AG04449 (cell line): Measurements from ENCODE around the gene PCBP1.
A peak's percentile ranks its signal among the peaks of the same experiment; 100 is the strongest.

Experiments
- CTCF ChIA-PET: fragments of 350-600 bp; formaldehyde crosslinking; extraction: SDS; loops from one replicate; lab custom pipeline; 2021; ENCODE audit warnings: antibody characterized with exemption; lab: Yijun Ruan, JAX
- POLR2A ChIA-PET: fragments of 400-600, 350-600 bp; formaldehyde crosslinking; extraction: SDS; loops from one replicate; lab custom pipeline; 2020; ENCODE audit warnings: antibody characterized with exemption, inconsistent platforms; lab: Yijun Ruan, JAX
- DNase-seq: peaks from one replicate; pipeline ENCODE4 v3.0.0-alpha.2; 2010; ENCODE audit warnings: low read depth, low spot score
- H3K4me3 ChIP-seq: 2 replicates; pipeline ENCODE4 v1.5.1; 2011; ENCODE audit warnings: low read depth, mild to moderate bottlenecking, control low read depth, low read length
- TF ChIP-seq, protein P1 (sequence below): IDR thresholded peaks from one replicate; pipeline ENCODE4 v1.5.1; 2011; ENCODE audit warnings: mild to moderate bottlenecking, moderate library complexity, low read length, control low read depth, inconsistent platforms; ENCODE audit not compliant: insufficient read depth; ENCODE audit errors: missing control alignments

The PCBP1 gene

GRCh38 chr2:70083344-70084156, 3.7 kb upstream of the PCBP1 start:
- ChIA-PET POLR2A (interaction anchor here (1.1 kb wide), 1 partner anchor 21 kb away, joined by 3 read pairs; no protein-coding TSS in a partner anchor), CTCF (interaction anchor here (1.2 to 6.9 kb wide), 6 partner anchors 11 to 170 kb away, joined by 3 to 50 read pairs (median 11); partner anchors contain the start of gene MXD1)
- no peak overlapping the region for H3K4me3 ChIP-seq
- TF ChIP-seq, protein P1, sequence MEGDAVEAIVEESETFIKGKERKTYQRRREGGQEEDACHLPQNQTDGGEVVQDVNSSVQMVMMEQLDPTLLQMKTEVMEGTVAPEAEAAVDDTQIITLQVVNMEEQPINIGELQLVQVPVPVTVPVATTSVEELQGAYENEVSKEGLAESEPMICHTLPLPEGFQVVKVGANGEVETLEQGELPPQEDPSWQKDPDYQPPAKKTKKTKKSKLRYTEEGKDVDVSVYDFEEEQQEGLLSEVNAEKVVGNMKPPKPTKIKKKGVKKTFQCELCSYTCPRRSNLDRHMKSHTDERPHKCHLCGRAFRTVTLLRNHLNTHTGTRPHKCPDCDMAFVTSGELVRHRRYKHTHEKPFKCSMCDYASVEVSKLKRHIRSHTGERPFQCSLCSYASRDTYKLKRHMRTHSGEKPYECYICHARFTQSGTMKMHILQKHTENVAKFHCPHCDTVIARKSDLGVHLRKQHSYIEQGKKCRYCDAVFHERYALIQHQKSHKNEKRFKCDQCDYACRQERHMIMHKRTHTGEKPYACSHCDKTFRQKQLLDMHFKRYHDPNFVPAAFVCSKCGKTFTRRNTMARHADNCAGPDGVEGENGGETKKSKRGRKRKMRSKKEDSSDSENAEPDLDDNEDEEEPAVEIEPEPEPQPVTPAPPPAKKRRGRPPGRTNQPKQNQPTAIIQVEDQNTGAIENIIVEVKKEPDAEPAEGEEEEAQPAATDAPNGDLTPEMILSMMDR, result no peak
- DNase-seq, result no peak

- POLR2A ChIA-PET, result interaction anchor here (1.3 to 1.7 kb wide), 3 partner anchors 51 to 171 kb away, joined by 4 to 8 read pairs (median 6); partner anchors contain the start of gene MXD1
- no peak overlapping the region for H3K4me3 ChIP-seq
- CTCF ChIA-PET, result interaction anchor here (1.0 to 6.9 kb wide), 6 partner anchors 9 to 172 kb away, joined by 3 to 50 read pairs (median 10); partner anchors contain the start of gene MXD1
- DNase-seq, result no peak
- TF ChIP-seq, protein P1, result no peak
These were observed 2.1 kb upstream of the PCBP1 start for GRCh38 chr2:70084973-70085710.

- ChIA-PET POLR2A (interaction anchor here (1.3 to 1.7 kb wide), 3 partner anchors 50 to 172 kb away, joined by 4 to 8 read pairs (median 6); partner anchors contain the start of gene MXD1), CTCF (interaction anchor here (1.0 to 6.9 kb wide), 6 partner anchors 10 to 173 kb away, joined by 3 to 50 read pairs (median 10); partner anchors contain the start of gene MXD1)
These were observed 1.5 kb upstream of the PCBP1 start for GRCh38 chr2:70085711-70086277.

DNA sequence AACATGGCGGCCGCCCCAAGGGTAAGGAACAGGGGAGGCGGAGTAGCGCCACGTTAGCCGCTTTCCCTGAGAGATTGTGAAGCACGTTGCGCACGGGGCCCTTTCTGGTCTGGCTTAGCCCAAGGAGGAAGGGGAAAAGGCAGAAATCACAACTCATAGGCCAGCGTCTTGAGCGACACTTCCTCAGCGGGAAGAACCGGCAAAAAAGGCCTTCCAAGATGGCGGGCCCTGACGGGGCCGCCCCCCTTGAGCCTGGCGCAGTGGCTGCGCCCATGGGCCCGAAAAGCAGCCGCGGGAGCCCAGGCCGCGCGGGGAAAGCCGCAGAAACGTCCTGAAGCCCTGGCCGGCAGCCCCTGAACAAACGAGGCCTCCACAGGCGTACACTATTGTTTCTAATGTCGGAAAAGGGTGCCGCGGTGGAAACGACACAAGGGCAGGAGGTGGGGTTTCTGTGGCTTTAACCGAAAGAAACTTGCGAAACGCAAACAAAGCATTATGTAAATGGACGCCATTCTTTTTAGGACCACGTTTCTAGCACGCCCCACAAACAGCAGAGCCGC, 919 bp upstream of the PCBP1 start:
- peak; percentile 34 for DNase-seq
- POLR2A ChIA-PET, result interaction anchor here (0.6 to 1.5 kb wide), 6 partner anchors 36 to 175 kb away, joined by 3 to 8 read pairs (median 4); partner anchors contain the start of gene MXD1
- CTCF ChIA-PET, result interaction anchor here (1.0 to 6.9 kb wide), 6 partner anchors 10 to 173 kb away, joined by 3 to 50 read pairs (median 12); partner anchors contain the start of gene MXD1
- TF ChIP-seq, protein P1, result no peak
- peak overlapping the region; percentile 83 for H3K4me3 ChIP-seq

More at GRCh38 chr2:70085711-70086277, 1.5 kb upstream of the PCBP1 start:
- peak overlapping the region; percentile 83 for H3K4me3 ChIP-seq
- DNase-seq, result no peak
- TF ChIP-seq, protein P1, result no peak

DNA sequence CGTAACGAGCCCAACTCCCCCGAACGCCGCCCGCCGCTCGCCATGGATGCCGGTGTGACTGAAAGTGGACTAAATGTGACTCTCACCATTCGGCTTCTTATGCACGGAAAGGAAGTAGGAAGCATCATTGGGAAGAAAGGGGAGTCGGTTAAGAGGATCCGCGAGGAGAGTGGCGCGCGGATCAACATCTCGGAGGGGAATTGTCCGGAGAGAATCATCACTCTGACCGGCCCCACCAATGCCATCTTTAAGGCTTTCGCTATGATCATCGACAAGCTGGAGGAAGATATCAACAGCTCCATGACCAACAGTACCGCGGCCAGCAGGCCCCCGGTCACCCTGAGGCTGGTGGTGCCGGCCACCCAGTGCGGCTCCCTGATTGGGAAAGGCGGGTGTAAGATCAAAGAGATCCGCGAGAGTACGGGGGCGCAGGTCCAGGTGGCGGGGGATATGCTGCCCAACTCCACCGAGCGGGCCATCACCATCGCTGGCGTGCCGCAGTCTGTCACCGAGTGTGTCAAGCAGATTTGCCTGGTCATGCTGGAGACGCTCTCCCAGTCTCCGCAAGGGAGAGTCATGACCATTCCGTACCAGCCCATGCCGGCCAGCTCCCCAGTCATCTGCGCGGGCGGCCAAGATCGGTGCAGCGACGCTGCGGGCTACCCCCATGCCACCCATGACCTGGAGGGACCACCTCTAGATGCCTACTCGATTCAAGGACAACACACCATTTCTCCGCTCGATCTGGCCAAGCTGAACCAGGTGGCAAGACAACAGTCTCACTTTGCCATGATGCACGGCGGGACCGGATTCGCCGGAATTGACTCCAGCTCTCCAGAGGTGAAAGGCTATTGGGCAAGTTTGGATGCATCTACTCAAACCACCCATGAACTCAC, 673 bp downstream of the PCBP1 start:
- peak overlapping the region; percentile 83 for H3K4me3 ChIP-seq
- TF ChIP-seq, protein P1, result no peak
- no peak for DNase-seq
- POLR2A ChIA-PET, result interaction anchor here (0.6 to 1.8 kb wide), 11 partner anchors 16 to 185 kb away, joined by 3 to 14 read pairs (median 4); partner anchors contain the start of genes C2orf42, MXD1 and PCYOX1
- CTCF ChIA-PET, result interaction anchor here (0.6 to 6.9 kb wide), 10 partner anchors 15 to 215 kb away, joined by 3 to 50 read pairs (median 4); partner anchors contain the start of genes FAM136A and MXD1
